GM23338 (cell line): Measurements from ENCODE around the gene OR4L1. TPM values are rescaled to one million over a fixed set of nuclear protein-coding genes. Genes with fewer than 3 reads are reported as not detected.

Experiments used
- ATAC-seq: fragments of 200-7000 bp; cut with Tn5 transposase; 3 replicates; pipeline ENCODE4 v1.9.1; 2020
- DNase-seq: peaks from one replicate; pipeline ENCODE4 v3.0.0-alpha.2; 2015; ENCODE audit warnings: low spot score
- H2AFZ ChIP-seq: fragments of 200-600 bp; sonication (generic); 2 replicates; pipeline ENCODE4 v1.8.0; 2016; ENCODE audit warnings: antibody characterized with exemption, mild to moderate bottlenecking, moderate library complexity
- H3F3A ChIP-seq: fragments of 200-600 bp; sonication (generic); replicated peaks from 2 replicates; pipeline ENCODE4 v1.8.0; 2017; ENCODE audit warnings: antibody characterized with exemption, mixed run types, low read depth
- H3K27ac ChIP-seq: fragments of 200-600 bp; sonication (generic); 2 replicates; pipeline ENCODE4 v1.6.1; 2016; ENCODE audit warnings: low read depth
- H3K27me3 ChIP-seq: fragments of 200-600 bp; sonication (generic); 2 replicates; pipeline ENCODE4 v1.8.0; 2016; ENCODE audit warnings: mild to moderate bottlenecking, mixed run types, moderate library complexity; ENCODE audit not compliant: insufficient read depth
- H3K36me3 ChIP-seq: fragments of 200-600 bp; sonication (generic); 2 replicates; pipeline ENCODE4 v1.8.0; 2016; ENCODE audit warnings: mild to moderate bottlenecking; ENCODE audit not compliant: insufficient read depth
- H3K4me1 ChIP-seq: fragments of 200-600 bp; sonication (generic); 2 replicates; pipeline ENCODE4 v1.8.0; 2016; ENCODE audit warnings: mild to moderate bottlenecking, moderate library complexity; ENCODE audit not compliant: insufficient read depth
- H3K4me2 ChIP-seq: fragments of 200-600 bp; sonication (generic); 2 replicates; pipeline ENCODE4 v1.7.1; 2017; ENCODE audit warnings: mixed run types
- H3K4me3 ChIP-seq: fragments of 200-600 bp; sonication (generic); 2 replicates; pipeline ENCODE4 v1.6.1; 2016; ENCODE audit warnings: mixed run types
- H3K79me2 ChIP-seq: fragments of 200-600 bp; sonication (generic); replicated peaks from 2 replicates; pipeline ENCODE4 v1.8.0; 2017; ENCODE audit warnings: mild to moderate bottlenecking; ENCODE audit not compliant: insufficient read depth
- H3K9me2 ChIP-seq: fragments of 200-600 bp; sonication (generic); 2 replicates; pipeline ENCODE4 v1.8.0; 2017; ENCODE audit not compliant: insufficient read depth
- H4K20me1 ChIP-seq: fragments of 200-600 bp; sonication (generic); replicated peaks from 2 replicates; pipeline ENCODE4 v1.8.0; 2017; ENCODE audit warnings: mild to moderate bottlenecking; ENCODE audit not compliant: insufficient read depth
- H3K27ac Mint-ChIP-seq: 2 replicates; pipeline ENCODE4 v1.8.0; 2020; ENCODE audit warnings: inconsistent platforms, mild to moderate bottlenecking, moderate library complexity, mixed read lengths
- H3K27me3 Mint-ChIP-seq: 3 replicates; pipeline ENCODE4 v1.8.0; 2022; ENCODE audit warnings: low read depth, mild to moderate bottlenecking, moderate library complexity, mixed read lengths, inconsistent platforms; ENCODE audit not compliant: insufficient read depth, poor library complexity
- H3K36me3 Mint-ChIP-seq: 3 replicates; pipeline ENCODE4 v1.8.0; 2021; ENCODE audit warnings: low read depth, mild to moderate bottlenecking, inconsistent platforms, moderate library complexity, mixed read lengths
- H3K4me1 Mint-ChIP-seq: 3 replicates; pipeline ENCODE4 v1.8.0; 2020; ENCODE audit warnings: mild to moderate bottlenecking, inconsistent platforms, mixed read lengths
- H3K4me3 Mint-ChIP-seq: 3 replicates; pipeline ENCODE4 v1.8.0; 2021; ENCODE audit warnings: moderate library complexity, mild to moderate bottlenecking, inconsistent platforms, mixed read lengths
- H3K9me3 Mint-ChIP-seq: 3 replicates; pipeline ENCODE4 v1.8.0; 2020; ENCODE audit warnings: moderate library complexity, mild to moderate bottlenecking, inconsistent platforms, mixed read lengths
- EZH2 ChIP-seq: fragments of 200-600 bp; sonication (generic); IDR thresholded peaks from one replicate; pipeline ENCODE4 v1.8.0; 2017; ENCODE audit warnings: antibody characterized with exemption, mild to moderate bottlenecking, low read depth; ENCODE audit not compliant: unreplicated experiment
- EZH2phosphoT487 ChIP-seq: fragments of 200-600 bp; sonication (generic); IDR thresholded peaks from one replicate; pipeline ENCODE4 v1.8.1; 2018; ENCODE audit warnings: antibody characterized with exemption; ENCODE audit not compliant: unreplicated experiment
- JUNB ChIP-seq: IDR thresholded peaks from one replicate; pipeline ENCODE4 v1.6.1; 2016; ENCODE audit warnings: antibody characterized with exemption; ENCODE audit not compliant: unreplicated experiment
- NANOG ChIP-seq: IDR thresholded peaks from 2 replicates; pipeline ENCODE4 v1.6.1; 2016; ENCODE audit warnings: antibody characterized with exemption, borderline replicate concordance
- STAT1 ChIP-seq: IDR thresholded peaks from one replicate; pipeline ENCODE4 v1.6.1; 2016; ENCODE audit warnings: antibody characterized with exemption; ENCODE audit not compliant: unreplicated experiment
- ZNF114 ChIP-seq: fragments of 250-450 bp; sonication (Bioruptor Pico); IDR thresholded peaks from 2 replicates; pipeline ENCODE4 v1.5.0; 2020; ENCODE audit warnings: mild to moderate bottlenecking, moderate library complexity
- ZNF331 ChIP-seq: fragments of 250-450 bp; sonication (Bioruptor Pico); IDR thresholded peaks from 2 replicates; pipeline ENCODE4 v1.5.0; 2020; ENCODE audit warnings: low read depth, mild to moderate bottlenecking, moderate library complexity
- polyA plus RNA-seq: library from polyadenylated mRNA; unstranded; fragments of >200 nt; fragmentation: Nextera tagmentation; extraction: Ambion mirVana; gene quantifications from 2 replicates; pipeline ENCODE4 v1.2.1, GENCODE V29; 2016
- total RNA-seq: library from RNA; depleted of rRNA; stranded (reverse); fragments of >200 nt; shearing (Covaris generic); gene quantifications from 2 replicates; pipeline ENCODE4 v1.2.3, GENCODE V29; 2014
- TF ChIP-seq, protein P1 (sequence below): fragments of 250-450 bp; sonication (Bioruptor Pico); IDR thresholded peaks from 2 replicates; pipeline ENCODE4 v1.5.0; 2020; ENCODE audit warnings: mild to moderate bottlenecking, moderate library complexity
- TF ChIP-seq, protein P2 (sequence below): IDR thresholded peaks from 2 replicates; pipeline ENCODE4 v1.6.1; 2016; ENCODE audit warnings: antibody characterized with exemption
- TF ChIP-seq, protein P3 (sequence below): IDR thresholded peaks from one replicate; pipeline ENCODE4 v1.6.1; 2018; ENCODE audit warnings: antibody characterized with exemption; ENCODE audit not compliant: unreplicated experiment

The OR4L1 gene
- total and polyA plus RNA-seq, 2 experiments from 2014 or later, result not detected

GRCh38 chr14:20044243-20044642, 15.6 kb upstream of the OR4L1 start (continued):
- TF ChIP-seq, protein P1, sequence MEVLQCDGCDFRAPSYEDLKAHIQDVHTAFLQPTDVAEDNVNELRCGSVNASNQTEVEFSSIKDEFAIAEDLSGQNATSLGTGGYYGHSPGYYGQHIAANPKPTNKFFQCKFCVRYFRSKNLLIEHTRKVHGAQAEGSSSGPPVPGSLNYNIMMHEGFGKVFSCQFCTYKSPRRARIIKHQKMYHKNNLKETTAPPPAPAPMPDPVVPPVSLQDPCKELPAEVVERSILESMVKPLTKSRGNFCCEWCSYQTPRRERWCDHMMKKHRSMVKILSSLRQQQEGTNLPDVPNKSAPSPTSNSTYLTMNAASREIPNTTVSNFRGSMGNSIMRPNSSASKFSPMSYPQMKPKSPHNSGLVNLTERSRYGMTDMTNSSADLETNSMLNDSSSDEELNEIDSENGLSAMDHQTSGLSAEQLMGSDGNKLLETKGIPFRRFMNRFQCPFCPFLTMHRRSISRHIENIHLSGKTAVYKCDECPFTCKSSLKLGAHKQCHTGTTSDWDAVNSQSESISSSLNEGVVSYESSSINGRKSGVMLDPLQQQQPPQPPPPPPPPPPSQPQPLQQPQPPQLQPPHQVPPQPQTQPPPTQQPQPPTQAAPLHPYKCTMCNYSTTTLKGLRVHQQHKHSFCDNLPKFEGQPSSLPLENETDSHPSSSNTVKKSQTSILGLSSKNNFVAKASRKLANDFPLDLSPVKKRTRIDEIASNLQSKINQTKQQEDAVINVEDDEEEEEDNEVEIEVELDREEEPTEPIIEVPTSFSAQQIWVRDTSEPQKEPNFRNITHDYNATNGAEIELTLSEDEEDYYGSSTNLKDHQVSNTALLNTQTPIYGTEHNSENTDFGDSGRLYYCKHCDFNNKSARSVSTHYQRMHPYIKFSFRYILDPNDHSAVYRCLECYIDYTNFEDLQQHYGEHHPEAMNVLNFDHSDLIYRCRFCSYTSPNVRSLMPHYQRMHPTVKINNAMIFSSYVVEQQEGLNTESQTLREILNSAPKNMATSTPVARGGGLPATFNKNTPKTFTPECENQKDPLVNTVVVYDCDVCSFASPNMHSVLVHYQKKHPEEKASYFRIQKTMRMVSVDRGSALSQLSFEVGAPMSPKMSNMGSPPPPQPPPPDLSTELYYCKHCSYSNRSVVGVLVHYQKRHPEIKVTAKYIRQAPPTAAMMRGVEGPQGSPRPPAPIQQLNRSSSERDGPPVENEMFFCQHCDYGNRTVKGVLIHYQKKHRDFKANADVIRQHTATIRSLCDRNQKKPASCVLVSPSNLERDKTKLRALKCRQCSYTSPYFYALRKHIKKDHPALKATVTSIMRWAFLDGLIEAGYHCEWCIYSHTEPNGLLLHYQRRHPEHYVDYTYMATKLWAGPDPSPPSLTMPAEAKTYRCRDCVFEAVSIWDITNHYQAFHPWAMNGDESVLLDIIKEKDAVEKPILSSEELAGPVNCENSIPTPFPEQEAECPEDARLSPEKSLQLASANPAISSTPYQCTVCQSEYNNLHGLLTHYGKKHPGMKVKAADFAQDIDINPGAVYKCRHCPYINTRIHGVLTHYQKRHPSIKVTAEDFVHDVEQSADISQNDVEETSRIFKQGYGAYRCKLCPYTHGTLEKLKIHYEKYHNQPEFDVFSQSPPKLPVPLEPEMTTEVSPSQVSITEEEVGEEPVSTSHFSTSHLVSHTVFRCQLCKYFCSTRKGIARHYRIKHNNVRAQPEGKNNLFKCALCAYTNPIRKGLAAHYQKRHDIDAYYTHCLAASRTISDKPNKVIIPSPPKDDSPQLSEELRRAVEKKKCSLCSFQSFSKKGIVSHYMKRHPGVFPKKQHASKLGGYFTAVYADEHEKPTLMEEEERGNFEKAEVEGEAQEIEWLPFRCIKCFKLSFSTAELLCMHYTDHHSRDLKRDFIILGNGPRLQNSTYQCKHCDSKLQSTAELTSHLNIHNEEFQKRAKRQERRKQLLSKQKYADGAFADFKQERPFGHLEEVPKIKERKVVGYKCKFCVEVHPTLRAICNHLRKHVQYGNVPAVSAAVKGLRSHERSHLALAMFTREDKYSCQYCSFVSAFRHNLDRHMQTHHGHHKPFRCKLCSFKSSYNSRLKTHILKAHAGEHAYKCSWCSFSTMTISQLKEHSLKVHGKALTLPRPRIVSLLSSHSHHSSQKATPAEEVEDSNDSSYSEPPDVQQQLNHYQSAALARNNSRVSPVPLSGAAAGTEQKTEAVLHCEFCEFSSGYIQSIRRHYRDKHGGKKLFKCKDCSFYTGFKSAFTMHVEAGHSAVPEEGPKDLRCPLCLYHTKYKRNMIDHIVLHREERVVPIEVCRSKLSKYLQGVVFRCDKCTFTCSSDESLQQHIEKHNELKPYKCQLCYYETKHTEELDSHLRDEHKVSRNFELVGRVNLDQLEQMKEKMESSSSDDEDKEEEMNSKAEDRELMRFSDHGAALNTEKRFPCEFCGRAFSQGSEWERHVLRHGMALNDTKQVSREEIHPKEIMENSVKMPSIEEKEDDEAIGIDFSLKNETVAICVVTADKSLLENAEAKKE (CRISPR knock-in tag), result no peak
- TF ChIP-seq JUNB (no peak), ZNF114 (CRISPR knock-in tag) (no peak), EZH2phosphoT487 (no peak), EZH2 (no peak), ZNF331 (CRISPR knock-in tag) (no peak), STAT1 (no peak)
- TF ChIP-seq, protein P2, sequence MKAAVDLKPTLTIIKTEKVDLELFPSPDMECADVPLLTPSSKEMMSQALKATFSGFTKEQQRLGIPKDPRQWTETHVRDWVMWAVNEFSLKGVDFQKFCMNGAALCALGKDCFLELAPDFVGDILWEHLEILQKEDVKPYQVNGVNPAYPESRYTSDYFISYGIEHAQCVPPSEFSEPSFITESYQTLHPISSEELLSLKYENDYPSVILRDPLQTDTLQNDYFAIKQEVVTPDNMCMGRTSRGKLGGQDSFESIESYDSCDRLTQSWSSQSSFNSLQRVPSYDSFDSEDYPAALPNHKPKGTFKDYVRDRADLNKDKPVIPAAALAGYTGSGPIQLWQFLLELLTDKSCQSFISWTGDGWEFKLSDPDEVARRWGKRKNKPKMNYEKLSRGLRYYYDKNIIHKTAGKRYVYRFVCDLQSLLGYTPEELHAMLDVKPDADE, result no peak

GRCh38 chr14:20048202-20048601, 11.6 kb upstream of the OR4L1 start:
- DNase-seq, result no peak
- no peak overlapping the region for H3K27ac ChIP-seq
- Mint-ChIP-seq H3K9me3 (peaks cover 82% of the 10 kb centered on the region), H3K27me3 (peaks cover 6% of the 10 kb centered on the region), H3K27ac (no peak overlapping the region), H3K4me1 (no peaks in the 10 kb centered on the region), H3K36me3 (peaks cover 18% of the 10 kb centered on the region; the same call in 2 of the 3 replicates), H3K4me3 (no peak overlapping the region)
- H3K27me3 ChIP-seq, result no peaks in the 10 kb centered on the region
- H3K79me2 ChIP-seq, result no peaks in the 10 kb centered on the region
- H3F3A ChIP-seq, result no peaks in the 10 kb centered on the region
- H3K4me2 ChIP-seq, result no peak overlapping the region
- H3K36me3 ChIP-seq, result peaks cover 7% of the 10 kb centered on the region; the same call in 1 of the 2 replicates
- no peak for TF ChIP-seq EZH2
- no peak for TF ChIP-seq STAT1
- TF ChIP-seq, protein P3, sequence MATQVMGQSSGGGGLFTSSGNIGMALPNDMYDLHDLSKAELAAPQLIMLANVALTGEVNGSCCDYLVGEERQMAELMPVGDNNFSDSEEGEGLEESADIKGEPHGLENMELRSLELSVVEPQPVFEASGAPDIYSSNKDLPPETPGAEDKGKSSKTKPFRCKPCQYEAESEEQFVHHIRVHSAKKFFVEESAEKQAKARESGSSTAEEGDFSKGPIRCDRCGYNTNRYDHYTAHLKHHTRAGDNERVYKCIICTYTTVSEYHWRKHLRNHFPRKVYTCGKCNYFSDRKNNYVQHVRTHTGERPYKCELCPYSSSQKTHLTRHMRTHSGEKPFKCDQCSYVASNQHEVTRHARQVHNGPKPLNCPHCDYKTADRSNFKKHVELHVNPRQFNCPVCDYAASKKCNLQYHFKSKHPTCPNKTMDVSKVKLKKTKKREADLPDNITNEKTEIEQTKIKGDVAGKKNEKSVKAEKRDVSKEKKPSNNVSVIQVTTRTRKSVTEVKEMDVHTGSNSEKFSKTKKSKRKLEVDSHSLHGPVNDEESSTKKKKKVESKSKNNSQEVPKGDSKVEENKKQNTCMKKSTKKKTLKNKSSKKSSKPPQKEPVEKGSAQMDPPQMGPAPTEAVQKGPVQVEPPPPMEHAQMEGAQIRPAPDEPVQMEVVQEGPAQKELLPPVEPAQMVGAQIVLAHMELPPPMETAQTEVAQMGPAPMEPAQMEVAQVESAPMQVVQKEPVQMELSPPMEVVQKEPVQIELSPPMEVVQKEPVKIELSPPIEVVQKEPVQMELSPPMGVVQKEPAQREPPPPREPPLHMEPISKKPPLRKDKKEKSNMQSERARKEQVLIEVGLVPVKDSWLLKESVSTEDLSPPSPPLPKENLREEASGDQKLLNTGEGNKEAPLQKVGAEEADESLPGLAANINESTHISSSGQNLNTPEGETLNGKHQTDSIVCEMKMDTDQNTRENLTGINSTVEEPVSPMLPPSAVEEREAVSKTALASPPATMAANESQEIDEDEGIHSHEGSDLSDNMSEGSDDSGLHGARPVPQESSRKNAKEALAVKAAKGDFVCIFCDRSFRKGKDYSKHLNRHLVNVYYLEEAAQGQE, result no peak
- TF ChIP-seq NANOG, result no peak
- no peaks in the 10 kb centered on the region for H3K9me2 ChIP-seq
- no peak overlapping the region for H3K4me3 ChIP-seq
- ATAC-seq, result no peak
- no peaks in the 10 kb centered on the region for H4K20me1 ChIP-seq
- H3K4me1 ChIP-seq, result no peaks in the 10 kb centered on the region
- no peak overlapping the region for H2AFZ ChIP-seq
